HG02571 (cell line): ENCODE results near the gene ALG1.
"Not testable (repeated sequence)": the region's sequence is repeated elsewhere in the genome, so short reads cannot be mapped to it uniquely, and the experiment has no call there.

Source experiments
- ATAC-seq: cut with Tn5 transposase; IDR thresholded peaks from one replicate; pipeline ENCODE4 v1.9.1; 2021; ENCODE audit warnings: mild to moderate bottlenecking, moderate library complexity; ENCODE audit not compliant: unreplicated experiment

The ALG1 gene

DNA sequence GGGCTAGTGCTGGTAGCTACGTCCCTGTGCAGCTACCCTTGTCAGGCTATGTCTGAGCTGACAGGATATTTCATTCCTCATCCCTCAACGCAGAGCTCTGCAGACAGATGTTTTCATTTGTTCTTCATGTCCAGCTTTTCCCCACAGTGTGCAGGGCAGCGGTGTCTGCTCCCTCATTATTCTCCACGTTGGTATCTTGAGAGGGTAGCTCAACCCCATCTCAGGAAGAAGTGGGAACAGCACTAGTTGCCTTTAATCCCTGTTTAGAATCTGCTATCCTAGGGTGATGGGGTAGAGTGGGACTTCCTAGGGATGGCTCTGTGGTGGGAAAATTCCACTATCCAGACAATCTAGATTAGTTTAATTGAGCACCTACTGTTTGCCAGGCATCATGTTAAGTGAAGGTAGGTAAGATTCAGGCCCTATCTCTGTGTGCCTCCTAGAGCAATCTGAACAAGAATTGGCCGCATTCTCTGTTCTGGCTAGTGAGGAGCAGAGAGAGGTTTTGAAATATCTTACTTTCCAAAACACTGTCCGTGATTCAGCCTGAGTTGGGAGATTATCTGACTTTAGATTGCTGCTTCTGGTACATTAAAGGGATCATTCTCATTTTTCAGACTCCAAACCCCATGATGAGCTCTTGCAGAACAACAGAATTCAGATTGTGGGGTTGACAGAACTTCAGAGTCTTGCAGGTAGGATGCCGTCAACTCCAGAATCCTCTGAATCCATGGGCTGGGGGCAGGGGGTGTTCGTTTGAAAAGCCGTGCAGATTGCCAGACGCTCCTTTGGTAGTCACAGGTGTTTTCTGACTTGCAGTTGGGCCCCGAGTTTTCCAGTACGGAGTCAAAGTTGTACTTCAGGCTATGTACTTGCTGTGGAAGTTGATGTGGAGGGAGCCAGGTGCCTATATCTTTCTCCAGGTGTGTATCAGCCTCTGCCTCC, 963 bp downstream of the ALG1 start:
- no peak for ATAC-seq

GRCh38 chr16:5073279-5073629, 1.6 kb downstream of the ALG1 start:
- no peak for ATAC-seq

GRCh38 chr16:5073771-5074170, 2.1 kb downstream of the ALG1 start:
- not testable (repeated sequence) for ATAC-seq

DNA sequence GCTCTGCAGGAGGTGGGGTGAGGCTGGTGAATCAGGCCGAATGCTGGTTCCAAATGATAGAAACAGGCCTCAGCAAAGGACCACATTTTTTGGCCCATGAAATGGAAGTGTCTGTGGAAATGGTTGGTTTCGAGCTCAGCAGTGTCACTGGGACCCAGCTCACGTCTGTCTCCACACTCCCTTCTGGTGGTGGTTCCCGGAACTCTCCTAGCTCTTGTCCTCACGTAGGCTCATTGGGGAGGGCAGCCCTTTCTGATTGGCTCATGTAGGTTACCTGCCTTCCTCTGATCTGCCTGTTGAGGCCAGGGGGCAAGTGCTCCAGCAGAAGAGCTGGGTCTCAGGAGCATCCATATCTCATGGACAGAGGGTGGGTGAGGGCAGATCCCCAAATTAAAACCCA, 4.0 kb downstream of the ALG1 start:
- no peak for ATAC-seq

GRCh38 chr16:5077304-5077703, 5.7 kb downstream of the ALG1 start:
- no peak for ATAC-seq

GRCh38 chr16:5078626-5079025, 7.0 kb downstream of the ALG1 start:
- no peak for ATAC-seq

DNA sequence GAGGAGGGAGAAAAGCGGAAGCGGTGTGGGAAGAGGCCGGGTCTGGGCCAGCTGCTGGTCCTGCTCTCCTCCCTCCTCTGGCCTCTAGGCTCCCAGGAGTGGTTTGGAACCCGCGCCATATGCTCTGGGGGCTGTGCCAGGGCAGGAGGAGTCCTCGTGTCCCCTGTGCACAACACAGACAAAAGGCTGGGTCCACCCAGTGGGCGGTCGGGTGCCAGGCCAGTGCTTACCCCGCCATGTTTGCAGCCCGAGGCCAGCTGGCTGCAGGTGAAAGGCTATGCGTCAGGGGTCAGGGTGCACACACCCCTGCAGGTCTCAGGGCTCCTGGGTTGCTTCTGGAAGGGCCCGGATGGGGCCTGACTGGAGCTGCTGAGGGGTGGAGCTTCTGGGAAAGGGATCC, 8.8 kb downstream of the ALG1 start:
- not testable (repeated sequence) for ATAC-seq

DNA sequence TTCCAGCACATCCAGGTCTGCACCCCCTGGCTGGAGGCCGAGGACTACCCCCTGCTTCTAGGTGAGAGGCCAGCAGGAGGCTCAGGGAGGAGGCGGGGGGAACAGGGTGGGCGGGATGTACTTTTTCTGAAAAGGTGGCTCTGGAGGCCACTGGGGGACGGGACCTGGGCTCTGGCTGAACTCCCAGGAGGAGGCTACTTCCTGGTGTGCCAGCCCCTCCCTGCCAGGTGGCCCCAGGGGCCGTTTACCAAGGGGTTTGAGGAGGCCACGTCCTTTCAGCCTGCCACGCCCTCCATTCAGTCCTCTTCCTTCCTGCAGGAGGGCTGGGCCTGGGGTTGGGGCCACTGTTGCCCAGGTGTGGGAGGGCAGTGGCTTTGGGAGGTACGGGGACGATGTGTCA, 9.4 kb downstream of the ALG1 start:
- ATAC-seq: not testable (repeated sequence)

- not testable (repeated sequence) for ATAC-seq
Measured at GRCh38 chr16:5083646-5084045, 12.0 kb downstream of the ALG1 start.

DNA sequence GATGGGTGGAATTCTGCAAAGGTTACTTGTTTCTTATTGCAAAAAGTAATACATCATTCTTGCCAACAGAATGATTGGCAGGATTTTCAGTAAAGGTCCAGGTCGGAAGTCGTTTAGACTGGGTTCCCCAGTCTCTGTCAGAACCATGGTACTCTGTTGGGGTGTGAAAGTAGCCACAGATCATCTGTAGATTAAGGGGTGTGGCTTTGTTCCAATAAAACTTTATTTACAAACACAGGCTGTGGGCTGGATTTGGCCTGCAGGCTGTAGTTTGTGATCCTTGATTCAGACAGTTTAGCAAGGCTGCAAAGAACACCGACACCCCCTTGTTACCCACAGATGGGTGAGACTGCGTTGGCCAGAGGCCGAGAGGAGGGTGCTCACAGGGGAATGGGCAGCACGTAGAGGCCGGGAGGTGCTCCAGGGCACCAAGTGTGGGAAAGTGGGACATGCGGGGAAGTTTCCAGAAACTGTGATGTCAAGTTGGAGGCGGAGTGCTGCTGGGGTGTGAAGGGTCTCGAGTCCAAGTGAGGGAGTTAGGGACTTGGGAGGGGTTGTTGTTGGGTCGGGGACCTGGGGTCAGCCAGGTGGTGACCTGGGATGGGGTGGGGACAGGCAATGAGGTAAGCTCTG, 12.6 kb downstream of the ALG1 start:
- not testable (repeated sequence) for ATAC-seq

DNA sequence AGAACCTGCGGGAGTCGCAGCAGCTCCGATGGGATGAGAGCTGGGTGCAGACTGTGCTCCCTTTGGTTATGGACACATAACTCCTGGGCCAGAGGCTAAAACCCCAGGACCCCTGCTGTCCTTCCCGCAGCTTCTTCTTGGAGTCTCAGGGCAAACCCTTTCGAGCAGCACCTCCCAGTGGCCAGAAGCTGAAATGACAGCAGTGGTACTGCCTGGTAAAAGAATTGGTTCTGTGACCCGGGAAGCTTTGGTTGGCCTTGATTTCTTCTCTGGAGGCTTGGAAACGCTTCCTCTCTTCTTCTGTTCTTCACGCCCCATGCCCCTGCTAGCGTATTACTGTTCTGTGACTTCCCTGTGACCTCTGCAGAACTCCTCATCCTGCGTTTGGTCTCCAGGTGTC, 13.2 kb downstream of the ALG1 start:
- not testable (repeated sequence) for ATAC-seq

GRCh38 chr16:5085716-5086115, 14.1 kb downstream of the ALG1 start:
- not testable (repeated sequence) for ATAC-seq

- ATAC-seq: not testable (repeated sequence)
Measured at GRCh38 chr16:5088086-5088790, 16.6 kb downstream of the ALG1 start.

- ATAC-seq: not testable (repeated sequence)
Measured at GRCh38 chr16:5088936-5089335, 17.3 kb downstream of the ALG1 start.

- ATAC-seq: not testable (repeated sequence)
Measured at GRCh38 chr16:5089911-5090555, 18.4 kb downstream of the ALG1 start.

- ATAC-seq: not testable (repeated sequence)
Measured at GRCh38 chr16:5090592-5090991, 18.9 kb downstream of the ALG1 start.

- ATAC-seq: not testable (repeated sequence)
Measured at GRCh38 chr16:5093081-5093480, 21.4 kb downstream of the ALG1 start.

GRCh38 chr16:5093746-5094145, 22.1 kb downstream of the ALG1 start:
- not testable (repeated sequence) for ATAC-seq

DNA sequence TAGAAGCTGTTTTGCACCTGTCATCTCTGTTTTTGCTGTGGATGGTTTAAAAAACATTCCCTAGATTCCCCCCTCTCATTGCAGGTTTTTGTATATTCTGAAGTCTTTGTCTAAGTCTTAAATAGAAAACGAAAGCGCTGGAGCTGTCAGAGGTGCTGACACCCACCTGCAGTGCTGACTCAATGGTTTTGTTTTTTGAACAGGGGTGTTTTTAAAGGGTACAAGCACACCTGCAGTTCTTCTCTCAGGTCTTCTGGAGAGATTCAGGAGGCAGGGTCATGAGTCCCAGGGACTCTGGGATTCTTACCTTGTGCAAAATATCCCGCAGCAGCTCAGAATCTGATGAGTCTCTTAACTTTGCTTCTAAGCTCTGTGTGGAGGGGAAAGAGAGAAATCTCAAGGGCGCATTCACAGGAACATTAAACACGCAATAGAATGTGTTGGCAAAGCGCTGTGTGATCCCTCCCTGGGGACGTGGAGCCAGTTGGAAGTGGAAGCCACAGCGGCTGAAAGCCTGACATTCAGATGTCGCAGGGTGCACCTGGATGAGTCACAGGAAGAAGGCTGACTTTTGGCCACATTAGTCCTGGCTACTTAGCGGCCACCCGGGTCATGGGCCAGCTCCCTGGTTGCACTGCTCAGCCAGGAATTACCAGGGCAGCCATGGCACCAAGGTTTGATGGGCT, 23.6 kb downstream of the ALG1 start:
- ATAC-seq: not testable (repeated sequence)

- not testable (repeated sequence) for ATAC-seq
Measured at GRCh38 chr16:5096437-5097060, 24.9 kb downstream of the ALG1 start.
